ENCODE results near the gene ARHGEF37. TPM values are rescaled to one million over a fixed set of nuclear protein-coding genes. Genes with fewer than 3 reads are reported as not detected.
A peak's percentile ranks its signal among the peaks of the same experiment; 100 is the strongest.
"Not testable (repeated sequence)": the region's sequence is repeated elsewhere in the genome, so short reads cannot be mapped to it uniquely, and the experiment has no call there.

The ARHGEF37 gene
- total RNA-seq, 1 donor from 2014 or later = 2.1 TPM

DNA sequence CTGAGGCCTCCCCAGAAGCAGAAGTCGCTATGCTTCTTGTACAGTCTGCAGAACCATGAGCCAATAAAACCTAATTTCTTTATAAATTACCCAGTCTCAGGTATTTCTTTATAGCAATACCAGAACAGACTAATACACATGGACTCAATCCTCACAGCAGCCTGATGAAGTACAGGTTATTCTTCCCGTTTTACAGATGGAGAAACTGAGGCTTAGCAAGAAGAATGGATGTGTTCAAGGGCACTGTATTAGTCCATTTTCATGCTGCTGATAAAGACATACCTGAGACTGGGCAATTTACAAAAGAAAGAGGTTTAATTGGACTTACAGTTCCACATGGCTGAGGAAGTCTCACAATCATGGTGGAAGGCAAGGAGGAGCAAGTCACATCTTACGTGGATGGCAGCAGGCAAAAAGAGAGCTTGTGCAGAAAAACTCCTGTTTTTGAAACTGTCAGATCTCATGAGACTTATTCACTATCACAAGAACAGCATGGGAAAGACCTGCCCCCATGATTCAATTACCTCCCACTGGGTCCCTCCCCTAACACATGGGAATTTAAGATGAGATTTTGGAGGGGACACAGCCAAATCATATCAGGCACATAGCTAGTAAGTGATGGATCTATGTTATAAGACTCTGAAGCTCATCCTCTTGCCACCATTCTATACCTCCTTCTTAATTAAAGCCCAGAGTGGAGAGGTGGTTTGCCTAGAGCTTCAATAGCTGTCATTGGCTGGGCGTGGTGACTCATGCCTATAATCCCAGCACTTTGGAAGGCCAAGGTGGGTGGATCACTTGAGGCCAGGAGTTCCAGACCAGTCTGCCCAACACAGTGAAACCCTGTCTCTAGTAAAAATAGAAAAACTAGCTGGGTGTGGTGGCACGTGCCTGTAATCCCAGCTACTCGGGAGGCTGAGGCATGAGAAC, 67.4 kb downstream of the ARHGEF37 start:
- H3K27me3 ChIP-seq (ENCODE audit: control insufficient read depth in 3 of 3, insufficient read depth in 3 of 3, low read length in 3 of 3); H3K36me3 ChIP-seq (ENCODE audit: control insufficient read depth in 3 of 3, insufficient read depth in 3 of 3, low read length in 3 of 3); H3K4me3 ChIP-seq (ENCODE audit: low read length in 3 of 3); H3K27ac ChIP-seq (ENCODE audit: low read depth, low read length); H3K9ac ChIP-seq (ENCODE audit: low read depth in 1 of 3, low read length in 3 of 3); H3K9me3 ChIP-seq (ENCODE audit: control insufficient read depth in 3 of 3, low read length in 3 of 3): not testable (repeated sequence)
- peaks cover 0 to 11% (median 4%) of the 10 kb centered on the region in 3 donors for H3K4me1 ChIP-seq (ENCODE audit: control insufficient read depth in 3 of 3, insufficient read depth in 3 of 3, low read length in 3 of 3)

GRCh38 chr5:149649730-149650129, 68.4 kb downstream of the ARHGEF37 start:
- H3K9me3 ChIP-seq (ENCODE audit: control insufficient read depth in 3 of 3, low read length in 3 of 3); H3K36me3 ChIP-seq (ENCODE audit: control insufficient read depth in 3 of 3, insufficient read depth in 3 of 3, low read length in 3 of 3); H3K27me3 ChIP-seq (ENCODE audit: control insufficient read depth in 3 of 3, insufficient read depth in 3 of 3, low read length in 3 of 3); H3K4me3 ChIP-seq (ENCODE audit: low read length in 3 of 3); H3K9ac ChIP-seq (ENCODE audit: low read depth in 1 of 3, low read length in 3 of 3); H3K27ac ChIP-seq (ENCODE audit: low read depth, low read length): not testable (repeated sequence)
- H3K4me1 ChIP-seq (ENCODE audit: control insufficient read depth in 3 of 3, insufficient read depth in 3 of 3, low read length in 3 of 3) = peaks cover 5 to 21% (median 14%) of the 10 kb centered on the region in 3 donors

GRCh38 chr5:149651686-149652085, 70.4 kb downstream of the ARHGEF37 start:
- Histone ChIP-seq H3K9ac (ENCODE audit: low read depth in 1 of 3, low read length in 3 of 3) (no peak overlapping the region), H3K36me3 (ENCODE audit: control insufficient read depth in 3 of 3, insufficient read depth in 3 of 3, low read length in 3 of 3) (no peaks in the 10 kb centered on the region), H3K4me3 (ENCODE audit: low read length in 3 of 3) (no peak overlapping the region), H3K27ac (ENCODE audit: low read depth, low read length) (no peak overlapping the region), H3K27me3 (ENCODE audit: control insufficient read depth in 3 of 3, insufficient read depth in 3 of 3, low read length in 3 of 3) (no peaks in the 10 kb centered on the region), H3K9me3 (ENCODE audit: control insufficient read depth in 3 of 3, low read length in 3 of 3) (no peaks in the 10 kb centered on the region), H3K4me1 (ENCODE audit: control insufficient read depth in 3 of 3, insufficient read depth in 3 of 3, low read length in 3 of 3) (peaks cover 5 to 30% (median 20%) of the 10 kb centered on the region in 3 donors)

DNA sequence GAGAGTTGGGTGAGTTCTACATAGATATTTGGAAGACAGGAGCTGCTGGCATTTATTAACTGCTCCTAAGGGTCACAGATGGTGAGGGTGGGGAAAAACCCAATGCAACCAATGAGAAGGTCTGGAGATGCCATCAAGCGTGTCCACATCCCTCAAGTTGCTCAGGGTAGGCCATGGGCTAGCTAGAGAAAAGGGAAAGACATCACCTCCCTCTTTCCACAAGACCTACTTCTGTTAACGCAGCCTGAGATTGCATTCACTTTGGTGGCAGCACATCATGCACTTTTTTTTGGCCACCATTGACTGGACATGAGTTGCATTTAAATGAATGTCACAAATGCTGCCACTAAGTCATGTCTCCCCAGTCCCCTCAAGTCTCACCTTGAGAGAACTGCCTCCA, 71.4 kb downstream of the ARHGEF37 start:
- no peaks in the 10 kb centered on the region for H3K9me3 ChIP-seq (ENCODE audit: control insufficient read depth in 3 of 3, low read length in 3 of 3)
- no peak overlapping the region for H3K27ac ChIP-seq (ENCODE audit: low read depth, low read length)
- no peak overlapping the region for H3K4me3 ChIP-seq (ENCODE audit: low read length in 3 of 3)
- no peaks in the 10 kb centered on the region for H3K27me3 ChIP-seq (ENCODE audit: control insufficient read depth in 3 of 3, insufficient read depth in 3 of 3, low read length in 3 of 3)
- H3K9ac ChIP-seq (ENCODE audit: low read depth in 1 of 3, low read length in 3 of 3) = no peak overlapping the region
- peaks cover 5 to 30% (median 20%) of the 10 kb centered on the region in 3 donors for H3K4me1 ChIP-seq (ENCODE audit: control insufficient read depth in 3 of 3, insufficient read depth in 3 of 3, low read length in 3 of 3)
- no peaks in the 10 kb centered on the region for H3K36me3 ChIP-seq (ENCODE audit: control insufficient read depth in 3 of 3, insufficient read depth in 3 of 3, low read length in 3 of 3)

- Histone ChIP-seq H3K9me3 (ENCODE audit: control insufficient read depth in 3 of 3, low read length in 3 of 3) (no peaks in the 10 kb centered on the region), H3K4me3 (ENCODE audit: low read length in 3 of 3) (no peak overlapping the region), H3K27ac (ENCODE audit: low read depth, low read length) (peak overlapping the region; percentile 57), H3K36me3 (ENCODE audit: control insufficient read depth in 3 of 3, insufficient read depth in 3 of 3, low read length in 3 of 3) (peaks cover 0 to 2% (median 0%) of the 10 kb centered on the region in 3 donors), H3K4me1 (ENCODE audit: control insufficient read depth in 3 of 3, insufficient read depth in 3 of 3, low read length in 3 of 3) (peaks cover 5 to 42% (median 31%) of the 10 kb centered on the region in 3 donors), H3K9ac (ENCODE audit: low read depth in 1 of 3, low read length in 3 of 3) (peak overlapping the region in 1 of 3 donors; percentile 25), H3K27me3 (ENCODE audit: control insufficient read depth in 3 of 3, insufficient read depth in 3 of 3, low read length in 3 of 3) (no peaks in the 10 kb centered on the region)
Measured at GRCh38 chr5:149654231-149654630, 72.9 kb downstream of the ARHGEF37 start.

DNA sequence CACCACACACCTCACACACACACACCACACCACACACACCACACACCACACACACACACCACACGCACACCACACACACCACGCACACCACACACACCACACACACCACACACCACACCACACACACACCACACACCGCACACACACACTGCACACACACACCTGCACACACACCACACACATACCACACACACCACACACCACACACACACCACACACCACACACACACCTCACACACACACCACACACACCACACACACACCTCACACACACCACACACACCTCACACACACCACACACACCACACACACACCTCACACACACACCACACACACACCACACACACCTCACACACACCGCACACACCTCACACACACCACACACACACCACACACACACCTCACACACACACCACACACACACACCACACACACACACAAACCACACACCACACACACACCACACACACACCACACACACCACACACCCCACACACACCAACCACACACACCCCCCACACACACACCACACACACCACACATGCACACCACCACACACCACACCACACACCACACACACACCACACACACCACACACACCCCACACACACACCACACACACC, 73.7 kb downstream of the ARHGEF37 start:
- no peaks in the 10 kb centered on the region for H3K9me3 ChIP-seq (ENCODE audit: control insufficient read depth in 3 of 3, low read length in 3 of 3)
- H3K27ac ChIP-seq (ENCODE audit: low read depth, low read length) = no peak overlapping the region

GRCh38 chr5:149656576-149657182, 75.4 kb downstream of the ARHGEF37 start:
- peaks cover 5 to 41% (median 30%) of the 10 kb centered on the region in 3 donors for H3K4me1 ChIP-seq (ENCODE audit: control insufficient read depth in 3 of 3, insufficient read depth in 3 of 3, low read length in 3 of 3)
- H3K27me3 ChIP-seq (ENCODE audit: control insufficient read depth in 3 of 3, insufficient read depth in 3 of 3, low read length in 3 of 3) = no peaks in the 10 kb centered on the region
- no peak overlapping the region for H3K27ac ChIP-seq (ENCODE audit: low read depth, low read length)
- H3K36me3 ChIP-seq (ENCODE audit: control insufficient read depth in 3 of 3, insufficient read depth in 3 of 3, low read length in 3 of 3) = peaks cover 0 to 2% (median 0%) of the 10 kb centered on the region in 3 donors
- H3K4me3 ChIP-seq (ENCODE audit: low read length in 3 of 3) = no peak overlapping the region
- no peaks in the 10 kb centered on the region for H3K9me3 ChIP-seq (ENCODE audit: control insufficient read depth in 3 of 3, low read length in 3 of 3)
- no peak overlapping the region for H3K9ac ChIP-seq (ENCODE audit: low read depth in 1 of 3, low read length in 3 of 3)

More for the DNA sequence above, 73.7 kb downstream of the ARHGEF37 start:
- peak overlapping the region in 1 of 3 donors; percentile 25 for H3K9ac ChIP-seq (ENCODE audit: low read depth in 1 of 3, low read length in 3 of 3)
- no peaks in the 10 kb centered on the region for H3K27me3 ChIP-seq (ENCODE audit: control insufficient read depth in 3 of 3, insufficient read depth in 3 of 3, low read length in 3 of 3)
- peaks cover 0 to 2% (median 0%) of the 10 kb centered on the region in 3 donors for H3K36me3 ChIP-seq (ENCODE audit: control insufficient read depth in 3 of 3, insufficient read depth in 3 of 3, low read length in 3 of 3)
- H3K4me1 ChIP-seq (ENCODE audit: control insufficient read depth in 3 of 3, insufficient read depth in 3 of 3, low read length in 3 of 3) = peaks cover 5 to 42% (median 31%) of the 10 kb centered on the region in 3 donors
- H3K4me3 ChIP-seq (ENCODE audit: low read length in 3 of 3) = no peak overlapping the region

DNA sequence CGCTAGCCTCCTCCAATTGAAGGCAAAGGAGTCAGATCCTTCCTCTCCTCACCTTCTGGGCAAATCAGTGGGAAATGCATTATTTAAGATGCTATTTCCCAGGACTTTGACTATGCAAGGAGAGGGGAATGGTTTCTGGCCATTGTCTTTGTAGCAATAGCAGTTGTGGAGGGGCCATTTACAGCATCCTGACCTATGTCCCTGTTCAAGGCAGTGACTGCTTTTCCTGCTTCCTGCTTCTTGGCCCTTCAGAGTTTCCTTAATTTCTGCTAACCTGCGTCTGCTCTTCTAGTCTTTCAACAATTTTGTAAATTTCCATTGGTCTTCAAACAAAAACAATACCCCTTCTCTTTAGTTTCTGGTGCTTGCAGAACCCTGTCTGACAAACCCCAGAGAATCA, 76.0 kb downstream of the ARHGEF37 start:
- no peaks in the 10 kb centered on the region for H3K9me3 ChIP-seq (ENCODE audit: control insufficient read depth in 3 of 3, low read length in 3 of 3)
- no peak overlapping the region for H3K4me3 ChIP-seq (ENCODE audit: low read length in 3 of 3)
- H3K4me1 ChIP-seq (ENCODE audit: control insufficient read depth in 3 of 3, insufficient read depth in 3 of 3, low read length in 3 of 3) = peaks cover 5 to 37% (median 28%) of the 10 kb centered on the region in 3 donors
- H3K27ac ChIP-seq (ENCODE audit: low read depth, low read length) = no peak overlapping the region
- H3K27me3 ChIP-seq (ENCODE audit: control insufficient read depth in 3 of 3, insufficient read depth in 3 of 3, low read length in 3 of 3) = no peaks in the 10 kb centered on the region
- no peak overlapping the region for H3K9ac ChIP-seq (ENCODE audit: low read depth in 1 of 3, low read length in 3 of 3)
- peaks cover 0 to 2% (median 0%) of the 10 kb centered on the region in 3 donors for H3K36me3 ChIP-seq (ENCODE audit: control insufficient read depth in 3 of 3, insufficient read depth in 3 of 3, low read length in 3 of 3)

DNA sequence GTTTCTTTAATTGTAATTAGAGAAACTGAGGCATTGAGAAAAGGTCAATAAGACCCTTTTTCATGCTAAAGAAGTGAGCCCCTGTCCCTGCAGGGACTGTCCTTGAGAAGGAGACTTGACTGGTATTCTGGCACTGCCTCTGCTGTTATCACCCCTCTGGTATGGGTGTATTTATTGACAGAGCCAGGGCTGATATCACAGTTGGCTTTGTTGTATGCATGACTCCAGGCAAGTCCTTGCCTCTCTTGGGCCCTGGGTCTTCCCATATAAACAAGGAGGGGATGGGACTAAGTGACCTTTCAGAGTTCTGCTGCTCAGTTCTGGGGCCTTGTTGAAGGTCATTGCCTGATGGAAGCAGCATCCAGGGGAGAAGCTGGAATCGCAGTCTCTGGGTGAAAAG, 77.0 kb downstream of the ARHGEF37 start:
- H3K4me1 ChIP-seq (ENCODE audit: control insufficient read depth in 3 of 3, insufficient read depth in 3 of 3, low read length in 3 of 3) = peaks cover 5 to 36% (median 28%) of the 10 kb centered on the region in 3 donors
- peak overlapping the region in 1 of 3 donors; percentile 25 for H3K9ac ChIP-seq (ENCODE audit: low read depth in 1 of 3, low read length in 3 of 3)
- H3K4me3 ChIP-seq (ENCODE audit: low read length in 3 of 3) = peak overlapping the region in 1 of 3 donors; percentile 22
- no peak overlapping the region for H3K27ac ChIP-seq (ENCODE audit: low read depth, low read length)
- H3K36me3 ChIP-seq (ENCODE audit: control insufficient read depth in 3 of 3, insufficient read depth in 3 of 3, low read length in 3 of 3) = peaks cover 0 to 2% (median 0%) of the 10 kb centered on the region in 3 donors
- H3K9me3 ChIP-seq (ENCODE audit: control insufficient read depth in 3 of 3, low read length in 3 of 3) = no peaks in the 10 kb centered on the region
- no peaks in the 10 kb centered on the region for H3K27me3 ChIP-seq (ENCODE audit: control insufficient read depth in 3 of 3, insufficient read depth in 3 of 3, low read length in 3 of 3)
